ENCODE results near the gene F3.

DNA sequence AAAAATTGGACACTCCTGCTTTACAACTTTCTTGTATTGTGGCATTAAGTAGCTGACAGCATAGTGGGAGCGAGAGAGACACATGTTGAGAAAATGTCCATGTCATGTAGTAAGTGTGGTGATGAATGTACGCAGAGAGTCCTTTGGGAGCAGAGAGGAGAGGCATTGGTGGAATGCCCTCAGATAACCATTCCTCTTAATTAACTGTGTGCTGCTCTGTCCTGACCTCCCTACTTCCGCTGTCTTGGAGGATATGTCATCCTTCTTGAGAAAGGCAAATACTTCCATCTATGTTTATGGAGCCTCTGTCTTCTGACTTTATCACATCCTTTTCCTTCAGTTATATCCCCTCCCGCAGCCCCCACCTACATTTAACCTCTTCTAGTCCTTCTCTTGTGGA lies 38.4 kb downstream of the F3 start:
- no peak for TF ChIP-seq POLR2A (IDR thresholded peaks at IDR 0.05)
- TF ChIP-seq, protein P1, sequence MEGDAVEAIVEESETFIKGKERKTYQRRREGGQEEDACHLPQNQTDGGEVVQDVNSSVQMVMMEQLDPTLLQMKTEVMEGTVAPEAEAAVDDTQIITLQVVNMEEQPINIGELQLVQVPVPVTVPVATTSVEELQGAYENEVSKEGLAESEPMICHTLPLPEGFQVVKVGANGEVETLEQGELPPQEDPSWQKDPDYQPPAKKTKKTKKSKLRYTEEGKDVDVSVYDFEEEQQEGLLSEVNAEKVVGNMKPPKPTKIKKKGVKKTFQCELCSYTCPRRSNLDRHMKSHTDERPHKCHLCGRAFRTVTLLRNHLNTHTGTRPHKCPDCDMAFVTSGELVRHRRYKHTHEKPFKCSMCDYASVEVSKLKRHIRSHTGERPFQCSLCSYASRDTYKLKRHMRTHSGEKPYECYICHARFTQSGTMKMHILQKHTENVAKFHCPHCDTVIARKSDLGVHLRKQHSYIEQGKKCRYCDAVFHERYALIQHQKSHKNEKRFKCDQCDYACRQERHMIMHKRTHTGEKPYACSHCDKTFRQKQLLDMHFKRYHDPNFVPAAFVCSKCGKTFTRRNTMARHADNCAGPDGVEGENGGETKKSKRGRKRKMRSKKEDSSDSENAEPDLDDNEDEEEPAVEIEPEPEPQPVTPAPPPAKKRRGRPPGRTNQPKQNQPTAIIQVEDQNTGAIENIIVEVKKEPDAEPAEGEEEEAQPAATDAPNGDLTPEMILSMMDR (IDR thresholded peaks at IDR 0.05) = no peak

Measured in adrenal gland (tissue), 5 donors.